T-helper 1 cell treated with Interleukin-12 subunit alpha and Interleukin-12 subunit beta and Interleukin-4 antibody, amounts not matched to agents 30 μg/mL and 1 μg/mL, for 36 hours (primary cell): ENCODE results near the gene SYCP2.

Experiments
- H3K27ac Mint-ChIP-seq: one replicate; pipeline ENCODE4 v1.8.0; 2021; ENCODE audit warnings: mild to moderate bottlenecking, mixed read lengths
- H3K27me3 Mint-ChIP-seq: one replicate; pipeline ENCODE4 v1.8.0; 2021; ENCODE audit warnings: low read depth, mixed read lengths
- H3K36me3 Mint-ChIP-seq: one replicate; pipeline ENCODE4 v1.8.0; 2021; ENCODE audit warnings: low read depth, mixed read lengths
- H3K4me1 Mint-ChIP-seq: one replicate; pipeline ENCODE4 v1.8.0; 2021; ENCODE audit warnings: low read depth, mixed read lengths
- H3K4me3 Mint-ChIP-seq: one replicate; pipeline ENCODE4 v1.8.0; 2021; ENCODE audit warnings: mild to moderate bottlenecking, moderate library complexity, mixed read lengths
- H3K9me3 Mint-ChIP-seq: one replicate; pipeline ENCODE4 v1.8.0; 2021; ENCODE audit warnings: mixed read lengths

The SYCP2 gene

GRCh38 chr20:59821201-59821600, 112.2 kb downstream of the SYCP2 start:
- no peaks in the 10 kb centered on the region for H3K9me3 Mint-ChIP-seq
- H3K4me3 Mint-ChIP-seq, result no peak overlapping the region

GRCh38 chr20:59820204-59821041, 113.0 kb downstream of the SYCP2 start:
- Mint-ChIP-seq H3K36me3 (no peaks in the 10 kb centered on the region), H3K27me3 (no peaks in the 10 kb centered on the region), H3K9me3 (no peaks in the 10 kb centered on the region), H3K4me3 (no peak overlapping the region), H3K4me1 (no peaks in the 10 kb centered on the region), H3K27ac (no peak overlapping the region)

More at GRCh38 chr20:59821201-59821600, 112.2 kb downstream of the SYCP2 start:
- H3K27me3 Mint-ChIP-seq, result no peaks in the 10 kb centered on the region
- H3K4me1 Mint-ChIP-seq, result no peaks in the 10 kb centered on the region
- no peaks in the 10 kb centered on the region for H3K36me3 Mint-ChIP-seq
- no peak overlapping the region for H3K27ac Mint-ChIP-seq

GRCh38 chr20:59819496-59820203, 113.8 kb downstream of the SYCP2 start:
- Mint-ChIP-seq H3K36me3 (no peaks in the 10 kb centered on the region), H3K4me3 (no peak overlapping the region), H3K27me3 (no peaks in the 10 kb centered on the region), H3K4me1 (no peaks in the 10 kb centered on the region), H3K9me3 (no peaks in the 10 kb centered on the region), H3K27ac (no peak overlapping the region)

GRCh38 chr20:59818911-59819310, 114.5 kb downstream of the SYCP2 start:
- Mint-ChIP-seq H3K36me3 (no peaks in the 10 kb centered on the region), H3K9me3 (no peaks in the 10 kb centered on the region), H3K27ac (no peak overlapping the region), H3K27me3 (no peaks in the 10 kb centered on the region), H3K4me1 (no peaks in the 10 kb centered on the region), H3K4me3 (no peak overlapping the region)

GRCh38 chr20:59817846-59818615, 115.4 kb downstream of the SYCP2 start:
- no peaks in the 10 kb centered on the region for H3K4me1 Mint-ChIP-seq
- no peak overlapping the region for H3K4me3 Mint-ChIP-seq
- no peaks in the 10 kb centered on the region for H3K27me3 Mint-ChIP-seq
- H3K27ac Mint-ChIP-seq, result no peak overlapping the region
- H3K9me3 Mint-ChIP-seq, result no peaks in the 10 kb centered on the region
- no peaks in the 10 kb centered on the region for H3K36me3 Mint-ChIP-seq

- Mint-ChIP-seq H3K27ac (no peak overlapping the region), H3K27me3 (no peaks in the 10 kb centered on the region), H3K36me3 (no peaks in the 10 kb centered on the region), H3K4me3 (no peak overlapping the region), H3K4me1 (no peaks in the 10 kb centered on the region), H3K9me3 (no peaks in the 10 kb centered on the region)
Observed at GRCh38 chr20:59817406-59817805, 116.0 kb downstream of the SYCP2 start.

- H3K36me3 Mint-ChIP-seq, result no peaks in the 10 kb centered on the region
- no peaks in the 10 kb centered on the region for H3K4me1 Mint-ChIP-seq
- no peak overlapping the region for H3K4me3 Mint-ChIP-seq
- no peak overlapping the region for H3K27ac Mint-ChIP-seq
- H3K27me3 Mint-ChIP-seq, result no peaks in the 10 kb centered on the region
- no peaks in the 10 kb centered on the region for H3K9me3 Mint-ChIP-seq
Observed at GRCh38 chr20:59816146-59816738, 117.2 kb downstream of the SYCP2 start.

- Mint-ChIP-seq H3K4me1 (no peaks in the 10 kb centered on the region), H3K4me3 (no peak overlapping the region), H3K27ac (no peak overlapping the region), H3K9me3 (no peaks in the 10 kb centered on the region), H3K27me3 (no peaks in the 10 kb centered on the region), H3K36me3 (no peaks in the 10 kb centered on the region)
Observed at GRCh38 chr20:59814840-59815340, 118.5 kb downstream of the SYCP2 start.

- Mint-ChIP-seq H3K9me3 (no peaks in the 10 kb centered on the region), H3K27me3 (no peaks in the 10 kb centered on the region), H3K27ac (no peak overlapping the region), H3K36me3 (no peaks in the 10 kb centered on the region), H3K4me1 (no peaks in the 10 kb centered on the region), H3K4me3 (no peak overlapping the region)
Observed at GRCh38 chr20:59813948-59814839, 119.2 kb downstream of the SYCP2 start.
